ENCODE measurements around the gene PRM2. TPM values are rescaled to one million over a fixed set of nuclear protein-coding genes. Genes with fewer than 3 reads are reported as not detected.

The PRM2 gene
- polyA plus RNA-seq, 1 of the 3 experiments (the other 2 are of a cell fraction): not detected

DNA sequence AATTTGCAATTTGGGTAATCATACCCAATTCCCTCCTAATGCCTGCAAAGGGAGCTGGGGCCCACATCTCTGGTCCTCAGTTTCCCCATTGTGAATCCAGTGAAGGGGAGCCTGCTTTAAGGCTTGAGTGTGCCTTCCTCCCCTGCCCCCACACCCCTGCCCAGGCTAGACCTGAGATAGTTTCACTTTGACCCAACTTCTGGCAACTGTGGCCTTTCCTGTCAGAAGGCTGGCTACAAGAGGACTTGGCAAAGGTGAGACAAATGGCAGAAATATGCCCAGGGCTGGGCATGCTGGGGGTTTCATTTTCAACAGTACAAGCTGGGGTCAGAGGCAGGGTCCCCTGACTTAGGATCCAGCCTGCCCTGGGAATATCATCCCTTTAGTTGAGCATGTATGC, 30.3 kb downstream of the PRM2 start:
- Histone ChIP-seq H3K9ac (no peak overlapping the region), H3K4me2 (no peak overlapping the region), H3K27ac (ENCODE audit: low read depth in 2 of 2, low read length in 1 of 2) (no peak overlapping the region), H3K27me3 (ENCODE audit: insufficient read depth) (no peaks in the 10 kb centered on the region), H4K20me1 (ENCODE audit: insufficient read depth) (no peaks in the 10 kb centered on the region), H3K4me3 (ENCODE audit: low read depth in 2 of 2, low read length in 1 of 2) (no peak overlapping the region), H3K79me2 (ENCODE audit: insufficient read depth) (no peaks in the 10 kb centered on the region), H3K9me2 (no peaks in the 10 kb centered on the region), H3K4me1 (ENCODE audit: control insufficient read depth in 1 of 2, insufficient read depth in 2 of 2, low read depth in 1 of 2, low read length in 1 of 2) (no peaks in the 10 kb centered on the region), H3F3A (replicated peaks; ENCODE audit: insufficient read depth) (peaks cover 6% of the 10 kb centered on the region), H3K9me3 (no peaks in the 10 kb centered on the region), H2AFZ (ENCODE audit: low read depth) (no peak overlapping the region), H3K36me3 (replicated peaks in 1 of 2; ENCODE audit: control insufficient read depth in 1 of 2, insufficient read depth in 2 of 2, low read length in 1 of 2) (no peaks in the 10 kb centered on the region)
- CTCF ChIA-PET: interaction anchor here (0.7 to 2.3 kb wide), 3 partner anchors 9 to 282 kb away, joined by 3 to 13 read pairs (median 3); partner anchors contain the start of gene SOCS1
- no peak for DNase-seq
- TF ChIP-seq, protein P1, sequence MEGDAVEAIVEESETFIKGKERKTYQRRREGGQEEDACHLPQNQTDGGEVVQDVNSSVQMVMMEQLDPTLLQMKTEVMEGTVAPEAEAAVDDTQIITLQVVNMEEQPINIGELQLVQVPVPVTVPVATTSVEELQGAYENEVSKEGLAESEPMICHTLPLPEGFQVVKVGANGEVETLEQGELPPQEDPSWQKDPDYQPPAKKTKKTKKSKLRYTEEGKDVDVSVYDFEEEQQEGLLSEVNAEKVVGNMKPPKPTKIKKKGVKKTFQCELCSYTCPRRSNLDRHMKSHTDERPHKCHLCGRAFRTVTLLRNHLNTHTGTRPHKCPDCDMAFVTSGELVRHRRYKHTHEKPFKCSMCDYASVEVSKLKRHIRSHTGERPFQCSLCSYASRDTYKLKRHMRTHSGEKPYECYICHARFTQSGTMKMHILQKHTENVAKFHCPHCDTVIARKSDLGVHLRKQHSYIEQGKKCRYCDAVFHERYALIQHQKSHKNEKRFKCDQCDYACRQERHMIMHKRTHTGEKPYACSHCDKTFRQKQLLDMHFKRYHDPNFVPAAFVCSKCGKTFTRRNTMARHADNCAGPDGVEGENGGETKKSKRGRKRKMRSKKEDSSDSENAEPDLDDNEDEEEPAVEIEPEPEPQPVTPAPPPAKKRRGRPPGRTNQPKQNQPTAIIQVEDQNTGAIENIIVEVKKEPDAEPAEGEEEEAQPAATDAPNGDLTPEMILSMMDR (IDR thresholded peaks at IDR 0.05): no peak
- TF ChIP-seq FOSL2 (IDR thresholded peaks at IDR 0.05; ENCODE audit: borderline replicate concordance, low read depth): no peak
- TF ChIP-seq SIN3A (IDR thresholded peaks at IDR 0.05; ENCODE audit: borderline replicate concordance, low read depth, low read length): no peak
- TF ChIP-seq FOXM1 (IDR thresholded peaks at IDR 0.05; ENCODE audit: low read depth): no peak
- TF ChIP-seq JUND (IDR thresholded peaks at IDR 0.05): no peak
- no peak for TF ChIP-seq ELF1 (IDR thresholded peaks at IDR 0.05)
- TF ChIP-seq, protein P2, sequence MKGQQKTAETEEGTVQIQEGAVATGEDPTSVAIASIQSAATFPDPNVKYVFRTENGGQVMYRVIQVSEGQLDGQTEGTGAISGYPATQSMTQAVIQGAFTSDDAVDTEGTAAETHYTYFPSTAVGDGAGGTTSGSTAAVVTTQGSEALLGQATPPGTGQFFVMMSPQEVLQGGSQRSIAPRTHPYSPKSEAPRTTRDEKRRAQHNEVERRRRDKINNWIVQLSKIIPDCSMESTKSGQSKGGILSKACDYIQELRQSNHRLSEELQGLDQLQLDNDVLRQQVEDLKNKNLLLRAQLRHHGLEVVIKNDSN (IDR thresholded peaks at IDR 0.05; ENCODE audit: borderline replicate concordance, low read depth): no peak
- no peak for TF ChIP-seq RAD21 (IDR thresholded peaks at IDR 0.05; ENCODE audit: low read length)
- TF ChIP-seq, protein P3, sequence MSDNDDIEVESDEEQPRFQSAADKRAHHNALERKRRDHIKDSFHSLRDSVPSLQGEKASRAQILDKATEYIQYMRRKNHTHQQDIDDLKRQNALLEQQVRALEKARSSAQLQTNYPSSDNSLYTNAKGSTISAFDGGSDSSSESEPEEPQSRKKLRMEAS (IDR thresholded peaks at IDR 0.05; ENCODE audit: low read depth): no peak
- POLR2A ChIA-PET: no interaction called here

DNA sequence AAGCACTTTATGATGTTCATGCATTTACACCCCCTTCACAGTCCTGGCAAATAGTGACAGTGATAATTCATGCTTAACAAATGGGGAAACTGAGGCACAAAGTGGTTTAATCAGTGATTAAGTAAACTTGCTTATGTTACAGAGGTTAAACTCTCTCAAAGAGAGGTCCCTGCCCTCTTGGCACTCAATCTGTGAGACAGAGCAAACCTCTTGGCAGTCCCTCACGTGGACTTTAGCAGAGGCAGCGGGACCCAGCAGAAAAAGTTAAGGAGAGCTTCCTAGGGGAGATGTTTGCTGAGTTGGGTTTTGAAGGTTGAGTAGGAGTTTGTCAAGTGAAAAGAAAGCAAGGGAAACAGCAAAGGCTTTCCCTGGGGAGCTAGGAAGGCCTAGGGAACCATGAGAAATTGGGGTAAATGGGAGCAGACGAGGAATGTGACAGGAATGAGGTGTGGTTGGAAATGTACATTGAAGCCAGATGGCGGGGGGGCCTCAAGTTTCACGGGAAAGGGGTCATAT, 31.0 kb downstream of the PRM2 start:
- Histone ChIP-seq H3K9me3 (no peaks in the 10 kb centered on the region), H3K4me1 (ENCODE audit: control insufficient read depth in 1 of 2, insufficient read depth in 2 of 2, low read depth in 1 of 2, low read length in 1 of 2) (no peaks in the 10 kb centered on the region), H3K4me2 (no peak overlapping the region), H3K79me2 (ENCODE audit: insufficient read depth) (no peaks in the 10 kb centered on the region), H3K4me3 (ENCODE audit: low read depth in 2 of 2, low read length in 1 of 2) (no peak overlapping the region), H3F3A (replicated peaks; ENCODE audit: insufficient read depth) (no peaks in the 10 kb centered on the region), H3K9me2 (no peaks in the 10 kb centered on the region), H2AFZ (ENCODE audit: low read depth) (no peak overlapping the region), H3K27me3 (ENCODE audit: insufficient read depth) (no peaks in the 10 kb centered on the region), H3K27ac (ENCODE audit: low read depth in 2 of 2, low read length in 1 of 2) (no peak overlapping the region), H3K36me3 (replicated peaks in 1 of 2; ENCODE audit: control insufficient read depth in 1 of 2, insufficient read depth in 2 of 2, low read length in 1 of 2) (no peaks in the 10 kb centered on the region), H3K9ac (no peak overlapping the region), H4K20me1 (ENCODE audit: insufficient read depth) (no peaks in the 10 kb centered on the region)
- 73% methylated on average over 5 of the region's 5 CpGs for WGBS (ENCODE audit: low lambda C conversion rate)
- ChIA-PET POLR2A (no interaction called here), CTCF (interaction anchor here (0.7 to 2.3 kb wide), 3 partner anchors 10 to 281 kb away, joined by 3 to 13 read pairs (median 3); partner anchors contain the start of gene SOCS1)
- no peak for DNase-seq
- TF ChIP-seq, protein P4, sequence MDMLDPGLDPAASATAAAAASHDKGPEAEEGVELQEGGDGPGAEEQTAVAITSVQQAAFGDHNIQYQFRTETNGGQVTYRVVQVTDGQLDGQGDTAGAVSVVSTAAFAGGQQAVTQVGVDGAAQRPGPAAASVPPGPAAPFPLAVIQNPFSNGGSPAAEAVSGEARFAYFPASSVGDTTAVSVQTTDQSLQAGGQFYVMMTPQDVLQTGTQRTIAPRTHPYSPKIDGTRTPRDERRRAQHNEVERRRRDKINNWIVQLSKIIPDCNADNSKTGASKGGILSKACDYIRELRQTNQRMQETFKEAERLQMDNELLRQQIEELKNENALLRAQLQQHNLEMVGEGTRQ (IDR thresholded peaks at IDR 0.05; ENCODE audit: borderline replicate concordance, low read depth, low read length): no peak
- TF ChIP-seq RCOR1 (IDR thresholded peaks at IDR 0.05; ENCODE audit: low read length) (no peak), CHD2 (IDR thresholded peaks at IDR 0.05; ENCODE audit: low read length, partially characterized antibody) (no peak)

All from SK-N-SH (cell line).